ENCODE results near the gene PEX3.
"Not testable (repeated sequence)": the region's sequence is repeated elsewhere in the genome, so short reads cannot be mapped to it uniquely, and the experiment has no call there.

Gene PEX3

DNA sequence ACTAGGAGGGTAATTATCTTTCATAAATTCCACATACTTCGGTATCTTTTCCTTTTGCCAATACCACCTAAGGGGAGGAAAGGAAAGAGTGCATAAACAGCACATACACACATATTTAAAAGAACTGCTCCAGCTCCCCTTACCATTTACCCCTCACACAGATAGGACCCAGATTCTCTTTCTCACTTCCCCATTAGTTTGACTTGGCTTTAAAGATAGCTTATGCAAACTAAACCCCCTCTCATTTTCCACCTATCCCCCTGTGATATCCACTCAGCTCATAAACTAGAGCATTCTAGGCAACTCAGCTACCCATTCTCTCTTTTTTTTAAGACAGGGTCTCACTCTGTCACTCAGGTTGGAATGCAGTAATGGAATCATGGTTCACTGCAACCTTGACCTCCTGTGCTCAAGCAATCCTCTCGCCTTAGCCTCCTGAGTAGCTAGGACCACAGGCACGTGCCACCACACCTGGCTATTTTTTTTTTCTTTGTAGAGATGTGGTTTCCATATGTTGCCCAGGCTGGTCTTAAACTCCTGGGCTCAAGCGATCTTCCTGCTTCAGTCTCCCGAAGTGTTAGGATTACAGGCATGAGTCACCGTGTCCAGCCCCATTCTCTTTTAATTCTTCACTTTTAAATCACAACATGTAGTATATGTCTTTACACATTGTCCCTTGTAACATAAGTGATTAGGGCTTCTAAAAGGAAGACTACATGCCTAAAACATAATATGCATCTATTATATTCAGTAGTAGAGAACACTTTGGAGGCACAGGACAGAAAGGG is 56.9 kb downstream of the PEX3 start:
- no peak for DNase-seq

DNA sequence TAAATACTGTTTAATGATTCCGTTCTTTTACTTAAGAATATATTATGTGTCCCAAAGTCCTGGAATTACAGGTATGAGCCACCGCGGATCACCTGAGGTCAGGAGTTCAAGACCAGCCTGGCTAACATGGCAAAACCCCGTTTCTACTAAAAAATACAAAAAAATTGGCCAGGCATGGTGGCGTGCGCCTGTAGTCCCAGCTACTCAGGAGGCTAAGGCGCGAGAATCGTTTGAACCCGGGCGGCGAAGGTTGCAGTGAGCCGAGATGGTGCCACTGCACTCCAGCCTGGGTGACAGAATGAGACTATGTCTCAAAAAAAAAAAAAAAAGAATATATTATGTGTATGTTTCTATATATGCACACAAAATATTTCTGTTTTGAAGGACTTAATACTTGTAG is 59.7 kb downstream of the PEX3 start:
- DNase-seq: not testable (repeated sequence)

DNA sequence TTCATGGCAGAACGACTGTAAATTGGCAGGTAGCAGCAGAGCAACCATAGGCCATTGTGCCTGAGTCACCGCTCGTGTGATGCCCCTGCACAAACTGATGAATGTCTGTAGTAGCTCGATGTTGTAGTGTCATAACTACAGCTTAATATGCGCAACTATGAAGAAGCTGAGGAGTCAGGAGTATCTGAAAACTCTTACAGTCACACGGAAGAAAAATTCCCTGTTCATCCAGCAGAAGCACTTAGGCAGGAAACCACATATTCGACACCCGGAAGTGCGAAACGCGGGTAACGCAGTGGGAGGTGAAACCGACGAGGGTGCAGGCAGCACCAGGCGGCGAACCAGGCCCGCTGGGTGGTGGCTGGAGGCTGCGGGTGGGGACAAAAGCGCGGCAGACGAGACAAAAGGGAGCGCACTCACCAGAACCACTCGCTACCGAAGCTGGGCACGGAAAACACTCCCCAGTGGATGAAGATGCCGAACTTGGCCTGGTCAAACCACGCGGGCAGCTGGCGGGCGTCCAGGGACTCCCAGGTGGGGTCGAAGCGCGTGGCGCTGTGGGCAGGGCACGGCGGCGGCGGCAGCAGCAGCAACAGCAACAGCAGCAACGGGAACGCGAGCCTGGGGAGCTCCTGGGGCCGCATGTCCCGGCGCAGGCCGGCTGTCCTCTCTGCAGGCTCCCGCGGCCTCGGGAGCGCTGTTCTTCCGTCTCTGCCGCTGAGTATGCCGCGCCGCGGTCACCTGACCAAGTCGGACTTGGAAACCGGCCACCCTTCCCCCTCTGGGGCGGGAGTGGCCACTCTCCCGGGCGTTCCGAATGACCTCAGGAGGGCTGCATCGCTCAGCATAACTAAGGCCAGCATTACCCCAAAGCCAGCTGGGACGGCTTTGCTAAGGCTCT is 60.6 kb downstream of the PEX3 start, which contains the start of gene FUCA2:
Gene FUCA2 (minus strand): TSS at position 730 of the 901 bp plus-strand sequence. CDS start 86 bp downstream, at position 644.
- peak; percentile 70 for DNase-seq

DNA sequence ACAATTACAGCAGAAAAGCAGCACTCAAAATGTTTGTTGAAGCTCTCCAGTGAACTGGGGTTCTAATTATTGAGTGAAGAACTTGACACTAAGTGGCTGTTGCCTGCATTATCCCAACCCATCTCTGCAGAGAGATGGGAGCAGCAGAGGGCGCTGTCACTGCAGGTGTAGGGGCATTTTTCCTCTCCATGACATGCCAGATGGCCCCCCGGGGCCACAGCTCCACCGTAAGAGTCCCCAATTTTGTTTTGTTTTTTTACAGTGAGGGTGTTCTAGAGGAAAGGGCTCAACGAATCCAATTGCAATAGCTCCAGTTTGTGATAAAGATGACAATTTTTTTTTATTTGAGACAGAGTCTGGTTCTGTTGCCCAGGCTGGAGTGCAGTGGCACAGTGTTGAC is 62.8 kb downstream of the PEX3 start:
- DNase-seq: no peak

DNA sequence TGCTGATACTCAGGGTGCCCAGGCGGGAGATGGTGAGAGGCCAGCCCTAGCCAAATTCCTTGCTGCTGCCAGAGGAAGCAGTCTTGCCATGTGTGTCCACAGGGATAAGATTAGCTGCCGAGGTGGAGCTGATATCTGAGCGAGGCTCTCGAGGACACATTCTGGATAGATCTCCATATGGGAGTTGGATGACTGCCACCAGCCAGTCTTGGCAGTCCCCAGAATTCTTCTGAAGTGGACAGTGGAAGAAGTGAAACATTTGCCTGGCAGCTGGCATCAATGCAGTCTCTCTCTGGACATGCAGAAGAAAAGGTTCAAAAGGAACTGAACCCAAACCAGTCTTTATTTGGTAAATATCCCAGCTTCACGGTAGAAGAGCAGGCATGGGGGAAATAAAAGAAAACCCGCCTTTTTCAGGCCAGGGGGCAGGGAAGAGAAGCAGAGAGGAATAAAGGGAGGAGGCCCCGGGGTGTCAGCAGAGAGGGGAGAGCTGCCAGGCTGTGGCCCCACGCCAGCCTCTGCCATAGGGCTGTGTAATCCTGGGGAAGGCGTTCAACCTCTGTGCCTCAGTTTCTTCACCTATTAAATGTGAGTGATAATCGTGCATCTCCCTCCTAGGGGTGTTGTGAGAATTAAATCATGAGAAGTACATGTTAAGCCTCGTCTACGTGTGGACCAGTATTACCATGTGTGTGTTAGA is 64.6 kb downstream of the PEX3 start:
- DNase-seq: no peak

DNA sequence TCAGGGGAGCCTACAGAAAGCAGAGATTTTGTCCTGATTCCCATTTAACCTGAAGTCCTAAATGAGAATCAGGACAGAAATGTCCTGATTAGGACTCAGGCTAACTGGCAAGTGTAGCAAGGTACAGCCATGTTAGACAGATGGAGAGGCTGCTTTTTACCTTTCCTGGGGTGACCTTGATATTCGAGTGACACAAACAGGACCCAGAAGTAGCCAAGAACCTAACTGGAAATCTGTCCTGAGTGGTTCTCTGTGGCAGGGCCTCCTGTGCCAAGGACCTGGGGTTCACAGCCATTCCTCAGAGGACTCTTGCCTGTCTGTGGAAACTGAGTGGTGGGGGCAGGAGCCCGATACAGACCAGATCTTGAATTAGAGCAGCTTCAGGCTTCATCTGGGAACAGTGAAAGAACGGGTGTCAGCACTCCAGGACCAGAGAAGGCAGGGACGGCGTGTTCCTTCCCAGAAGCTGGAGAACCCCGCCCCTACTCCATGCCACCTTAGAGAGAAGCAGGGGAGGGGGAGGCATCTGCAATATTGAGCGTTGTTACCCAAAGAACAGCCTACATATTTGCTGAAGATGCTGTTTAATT is 65.3 kb downstream of the PEX3 start:
- DNase-seq: no peak

DNA sequence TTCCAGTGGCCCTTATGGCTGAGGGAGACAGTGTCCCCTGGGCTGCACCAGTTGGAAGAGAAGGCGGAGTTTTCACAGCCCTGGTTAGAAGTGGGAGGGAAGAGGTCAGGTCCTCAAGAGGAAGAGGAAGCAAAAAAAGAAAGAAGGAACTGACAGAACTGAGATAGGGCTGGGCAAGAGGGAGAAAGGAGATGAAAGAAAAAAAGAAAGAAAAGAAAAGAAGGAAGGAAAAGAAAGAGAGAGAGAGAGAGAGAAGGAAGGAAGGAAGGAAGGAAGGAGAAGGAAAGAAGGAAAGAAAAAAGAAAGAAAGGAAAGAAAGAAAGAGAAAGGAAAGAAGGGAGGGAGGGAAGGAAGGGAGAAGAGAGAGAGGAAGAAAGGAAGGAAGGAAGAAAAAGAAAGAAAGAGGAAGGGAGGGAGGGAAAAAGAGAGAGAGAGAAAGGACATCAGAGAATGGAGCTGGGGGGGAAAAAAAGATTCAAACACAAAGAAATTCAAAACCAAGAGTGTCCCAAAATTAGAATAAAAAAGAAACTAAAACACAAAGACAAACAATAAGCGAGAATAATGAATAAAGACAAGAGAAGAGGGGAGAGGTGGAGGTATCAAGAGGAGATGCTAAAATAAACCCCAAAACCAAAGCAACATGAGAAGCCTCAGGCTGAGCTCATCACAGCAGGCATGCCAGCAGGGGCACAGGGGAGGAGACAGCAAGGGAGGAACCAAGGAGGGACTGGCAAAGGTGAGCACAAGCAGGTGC is 66.3 kb downstream of the PEX3 start:
- DNase-seq: peak; percentile 20

DNA sequence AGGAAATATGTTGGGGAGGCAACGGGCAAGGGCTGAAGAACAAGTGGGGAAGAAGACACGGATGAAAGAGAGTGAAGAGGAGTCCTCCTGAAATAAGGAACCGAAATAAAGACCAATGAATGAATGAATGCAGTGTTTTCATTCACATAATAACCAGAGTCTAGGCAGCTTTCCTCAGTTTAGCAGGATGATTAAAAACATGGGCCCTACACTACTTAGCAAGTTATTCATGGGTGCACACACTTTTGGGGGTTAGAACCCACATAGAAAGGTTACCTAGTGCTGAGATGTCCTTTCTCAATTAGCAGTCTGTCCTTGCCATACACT is 66.8 kb downstream of the PEX3 start:
- DNase-seq: no peak

DNA sequence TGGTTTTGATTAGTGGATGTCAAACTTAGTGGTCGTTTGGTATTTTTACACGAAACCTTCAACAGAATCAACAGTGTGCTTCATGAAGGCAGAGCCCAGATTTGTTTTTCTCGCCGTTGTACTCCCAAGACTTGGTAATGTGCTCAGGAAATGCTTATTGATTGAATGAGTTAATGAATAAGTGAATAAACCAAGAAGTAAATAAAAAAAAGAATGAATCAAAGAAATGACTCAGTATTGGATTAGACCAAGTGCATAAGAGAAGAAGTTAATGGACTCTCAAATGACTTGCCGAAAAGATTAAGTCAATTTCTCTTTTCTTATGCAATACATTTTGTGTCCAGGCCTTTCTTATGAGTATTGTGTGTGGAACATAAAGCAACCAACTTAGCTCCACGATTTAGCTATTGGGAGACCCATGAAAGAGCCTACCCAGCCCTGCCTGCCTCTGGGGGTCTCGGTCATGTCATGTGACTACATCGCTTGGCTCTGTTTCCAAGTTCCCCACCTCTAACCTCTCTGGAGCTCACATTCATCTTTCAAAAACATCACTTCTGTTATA is 71.5 kb downstream of the PEX3 start:
- no peak for DNase-seq

DNA sequence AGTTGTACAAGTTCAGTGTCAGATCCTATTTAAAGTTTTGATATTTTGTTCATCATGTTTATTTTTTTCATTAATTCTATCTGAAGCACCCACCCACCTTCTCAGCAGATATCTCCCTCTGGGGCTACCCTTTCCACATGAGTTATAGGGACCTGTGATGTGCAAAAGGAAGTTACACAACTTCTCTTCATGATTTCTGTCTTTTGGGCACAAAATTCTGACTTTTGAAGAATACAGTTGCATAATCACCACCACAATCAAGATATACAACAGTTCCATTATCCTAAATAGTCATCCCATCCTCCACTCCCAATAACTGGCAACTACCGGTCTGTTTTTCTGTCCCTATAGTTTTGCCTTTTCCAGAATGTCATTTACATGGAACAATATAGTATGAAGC is 74.8 kb downstream of the PEX3 start:
- DNase-seq: no peak

DNA sequence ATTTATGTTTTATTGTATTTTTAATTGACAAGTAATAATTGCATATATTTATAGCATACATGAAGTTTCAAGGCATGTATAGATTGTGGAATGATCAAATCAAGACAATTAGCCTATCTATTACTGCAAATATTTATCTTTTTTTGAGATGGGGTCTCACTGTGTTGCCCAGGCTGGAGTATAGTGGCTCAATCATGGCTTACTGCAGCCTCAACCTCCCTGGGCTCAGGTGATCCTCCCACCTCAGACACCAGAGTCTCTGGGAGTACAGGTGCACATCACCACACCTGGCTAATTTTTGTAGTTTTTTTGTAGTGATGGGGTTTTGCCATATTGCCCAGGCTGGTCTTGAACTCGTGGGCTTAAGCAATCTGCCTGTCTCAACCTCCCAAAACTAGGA is 77.1 kb downstream of the PEX3 start:
- no peak for DNase-seq

DNA sequence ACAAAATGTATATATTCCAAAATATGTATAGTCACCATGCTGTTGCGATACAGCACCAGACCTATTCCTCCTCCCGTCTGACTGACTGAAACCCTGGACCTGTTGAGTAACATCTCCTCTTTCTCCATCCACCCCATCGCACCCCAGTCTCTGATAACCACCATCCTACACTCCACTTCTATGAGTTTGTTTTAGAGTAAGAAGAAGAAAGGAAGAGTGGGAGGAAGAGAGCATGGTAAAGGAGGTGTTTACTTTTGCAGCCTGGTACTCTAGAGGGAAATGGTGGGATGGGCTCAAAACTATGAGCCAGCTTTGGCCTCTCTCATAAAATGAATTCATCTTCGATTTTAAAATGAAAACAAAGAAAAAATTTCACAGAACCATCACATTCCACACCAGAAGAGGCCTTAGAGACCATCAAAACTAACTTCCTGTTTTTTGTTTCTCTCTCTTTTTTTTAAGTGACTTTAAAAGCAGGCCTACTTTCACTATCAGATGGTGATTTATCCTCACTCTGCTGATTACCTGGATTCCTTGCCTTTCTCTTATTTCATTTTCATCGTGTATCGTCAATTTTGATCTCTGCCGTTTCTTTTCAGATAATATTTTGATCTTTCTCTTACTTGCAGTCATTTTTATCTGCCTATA is 77.7 kb downstream of the PEX3 start:
- DNase-seq: no peak

DNA sequence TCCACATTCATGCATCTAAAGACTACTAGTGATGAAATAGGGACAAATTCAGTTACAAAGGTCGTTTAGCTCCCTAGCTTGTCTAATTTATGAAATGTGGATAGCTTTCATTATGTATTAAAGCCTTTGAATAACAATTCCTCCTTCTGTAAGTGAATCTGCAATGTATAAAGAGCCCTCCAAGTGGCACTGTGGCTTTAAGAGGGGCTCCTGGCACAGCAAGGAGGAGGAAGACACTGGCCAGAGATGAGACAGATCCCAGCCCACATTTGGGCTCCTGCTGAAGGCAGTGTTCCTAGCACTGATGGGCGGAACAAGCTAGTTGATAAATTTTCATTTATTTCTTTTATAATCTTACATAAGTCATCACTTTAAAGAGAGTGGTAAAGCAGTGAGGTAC is 78.5 kb downstream of the PEX3 start:
- DNase-seq: no peak

DNA sequence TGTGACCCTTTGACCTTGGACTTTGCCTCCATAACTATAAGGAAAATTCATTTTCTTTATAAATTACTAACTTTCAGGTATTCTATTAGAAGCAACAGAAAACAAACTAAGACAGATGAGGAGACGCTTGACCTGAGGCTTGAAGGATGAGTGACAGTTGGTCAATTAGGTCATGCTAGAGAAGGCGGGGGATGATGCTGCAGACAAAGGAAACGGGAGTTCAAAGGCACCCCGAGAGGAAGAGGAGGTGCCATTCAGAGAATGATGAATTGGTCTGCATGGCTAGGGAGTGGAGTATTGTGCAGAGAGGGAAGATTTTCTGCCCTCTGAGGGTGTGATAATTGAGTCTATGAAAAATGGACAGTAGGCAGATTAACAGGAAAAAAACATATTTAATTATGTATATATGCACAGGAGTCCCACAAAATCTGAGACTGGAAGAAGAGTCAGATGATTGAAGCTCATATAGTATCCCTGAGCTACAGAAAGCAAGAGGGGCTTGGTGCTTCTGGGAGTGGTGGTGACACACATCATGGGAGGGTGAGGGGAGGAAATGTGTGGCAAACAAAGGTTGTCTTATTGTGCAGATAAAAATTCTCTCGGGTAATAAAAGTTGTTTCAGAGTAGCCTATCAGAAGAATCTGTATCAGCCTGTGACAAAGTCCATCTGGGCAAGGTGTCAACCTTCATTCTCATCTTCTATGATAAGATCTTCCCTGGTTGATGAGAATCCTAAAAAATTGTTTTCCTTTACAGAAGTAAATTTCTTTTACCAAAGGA is 81.3 kb downstream of the PEX3 start:
- DNase-seq: no peak

DNA sequence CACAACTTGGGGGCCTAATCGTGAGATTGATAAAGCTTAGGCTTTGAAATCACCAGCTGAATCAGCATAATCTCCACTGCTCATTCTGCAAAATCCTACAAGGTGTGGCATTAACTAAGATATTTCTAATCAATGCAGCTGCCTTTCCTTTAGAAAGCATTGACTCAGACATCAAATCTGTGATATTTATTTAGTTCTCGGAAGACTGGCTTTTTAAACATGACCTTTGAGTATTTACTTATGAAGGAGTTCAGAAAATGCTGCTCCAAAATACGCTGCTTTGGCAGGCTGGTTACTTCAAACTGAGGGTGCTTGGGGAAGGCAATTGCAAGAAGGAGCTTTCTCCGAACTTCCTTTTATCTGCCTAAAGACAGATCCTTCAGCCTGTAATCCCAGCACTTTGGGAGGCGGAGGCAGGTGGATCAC is 84.6 kb downstream of the PEX3 start:
- no peak for DNase-seq

DNA sequence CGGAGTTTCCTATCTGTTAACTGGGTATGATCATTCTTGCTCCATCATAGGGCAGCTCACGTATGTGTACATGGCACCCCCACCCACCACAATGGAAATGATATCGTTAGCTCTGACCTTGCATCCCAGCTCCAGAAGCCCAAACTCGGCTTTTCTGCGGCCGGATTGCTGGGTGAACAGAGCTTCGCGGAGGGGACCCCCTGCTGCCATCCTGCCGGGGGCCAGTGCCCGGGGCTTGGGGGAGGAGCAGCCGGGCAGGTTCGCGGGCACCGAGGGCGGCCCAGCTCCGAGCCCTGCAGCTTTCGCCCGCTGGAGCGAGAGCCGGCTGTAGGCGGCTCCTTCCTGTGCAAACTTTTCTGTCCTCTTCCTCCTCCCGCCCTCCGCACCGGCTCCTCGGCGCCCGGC is 85.9 kb downstream of the PEX3 start:
- DNase-seq: peak; percentile 12

DNA sequence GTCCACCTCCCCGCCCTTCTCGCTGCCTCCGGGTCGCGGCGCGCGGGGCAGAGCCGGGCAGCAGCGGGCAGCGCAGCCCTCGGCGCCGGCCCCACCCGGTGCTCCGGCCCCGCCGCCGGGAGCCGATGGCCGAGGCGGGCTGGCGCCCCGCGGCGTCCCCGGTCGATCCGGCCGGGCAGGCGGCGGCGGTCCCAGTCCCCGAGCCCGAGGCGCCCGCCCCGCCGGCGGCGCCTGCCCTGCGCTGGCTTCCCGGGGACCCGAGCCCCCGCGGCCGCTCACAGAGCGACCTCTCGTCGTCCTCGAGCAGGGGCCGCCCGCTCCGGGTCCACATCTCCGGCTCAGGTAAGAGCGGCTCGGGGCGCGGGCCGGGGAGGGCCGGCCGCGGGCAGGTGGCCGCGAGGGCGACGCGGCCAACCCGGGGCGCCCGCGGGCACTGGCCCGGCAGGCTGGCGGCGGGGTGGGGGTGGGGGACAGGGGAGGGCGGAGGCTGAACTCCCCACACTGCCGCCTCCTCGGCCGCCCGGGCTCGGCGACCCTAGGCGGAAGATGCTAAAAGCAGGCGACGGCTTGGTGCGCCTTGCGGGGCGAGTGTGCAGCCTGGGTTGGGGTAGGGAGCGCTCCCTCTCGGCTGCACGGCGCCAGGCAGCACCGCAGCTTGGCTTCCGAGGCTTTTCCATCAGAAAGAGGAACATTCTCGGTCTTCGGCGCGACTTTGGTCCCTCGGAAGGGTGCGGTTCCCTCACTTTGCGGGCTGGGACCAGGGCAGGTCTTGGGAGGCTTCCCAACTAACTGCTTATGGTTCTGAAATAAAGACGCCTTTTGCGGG is 86.5 kb downstream of the PEX3 start:
- DNase-seq: peak; percentile 64

DNA sequence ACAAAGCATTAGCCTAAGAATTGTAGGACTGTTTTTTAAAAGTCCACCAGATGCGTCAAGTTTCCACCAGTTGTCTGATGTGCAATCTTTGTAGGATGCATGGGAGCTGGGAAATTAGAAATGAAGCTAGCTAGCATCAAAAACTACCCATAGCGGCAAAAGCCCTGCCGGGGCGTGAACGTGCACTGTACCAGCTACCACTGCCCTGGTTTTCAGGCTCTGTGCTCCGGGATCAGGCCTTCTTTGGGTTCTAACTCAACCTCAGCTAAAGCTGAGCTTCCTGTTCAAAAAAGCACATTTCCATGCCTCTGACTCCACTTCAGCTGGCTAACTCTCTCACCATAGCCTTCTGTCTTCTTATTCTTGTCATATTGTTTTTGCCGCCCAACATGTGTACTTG is 87.8 kb downstream of the PEX3 start:
- no peak for DNase-seq

DNA sequence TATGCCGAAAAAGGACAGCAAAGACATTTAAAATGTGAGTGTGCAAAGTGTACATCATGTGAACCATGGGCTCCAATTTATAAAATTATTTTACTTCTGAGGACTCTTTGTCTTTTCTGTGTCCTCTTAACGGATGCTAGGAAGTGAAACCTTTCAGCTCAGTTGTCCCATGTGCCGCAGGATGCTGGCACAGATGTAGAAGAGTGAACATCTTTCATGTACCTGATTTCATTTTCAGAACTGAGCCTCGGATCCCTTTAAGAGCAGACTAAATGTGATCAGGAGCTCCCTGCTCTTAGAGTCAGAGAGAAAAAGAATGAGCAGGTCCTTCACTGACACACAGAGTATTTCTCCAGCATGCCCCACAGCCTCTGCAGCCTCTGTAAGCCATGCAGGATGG is 88.5 kb downstream of the PEX3 start:
- DNase-seq: no peak

DNA sequence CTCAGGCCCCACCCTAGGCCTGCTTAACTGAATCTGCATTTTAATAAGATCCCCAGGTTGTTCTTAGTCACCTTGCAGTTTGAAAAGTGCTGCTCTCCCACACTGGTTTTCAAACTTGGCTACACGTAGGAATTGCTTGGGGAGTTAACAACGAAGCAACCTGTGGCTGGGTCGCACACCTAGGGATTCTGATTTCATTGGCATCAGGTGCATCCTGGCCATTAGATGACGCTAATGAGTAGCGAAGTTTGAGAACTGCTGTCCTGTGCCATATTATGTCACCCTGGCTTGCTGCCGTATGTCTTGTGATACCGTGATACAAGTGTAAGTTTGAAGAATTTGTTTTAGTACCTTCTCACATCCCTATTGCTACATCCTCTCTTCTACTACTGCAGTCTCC is 89.1 kb downstream of the PEX3 start:
- no peak for DNase-seq

Data from NCI-H2171 treated with DMSO at 0.1 percent for 48 hours (cell line).